Natural killer cell (primary cell): ENCODE results near the gene ARID1A. TPM values are rescaled to one million over a fixed set of nuclear protein-coding genes. Genes with fewer than 3 reads are reported as not detected.
A peak's percentile ranks its signal among the peaks of the same experiment; 100 is the strongest.

Experiments used
- ATAC-seq, 3 donors: fragments of 150-1000 bp in 2 of 3; fragments of 200-7000 bp in 1 of 3; cut with Tn5 transposase; 1 replicate in 1 of 3; 2 replicates in 2 of 3; pipeline ENCODE4 v1.10.0; 2021; ENCODE audit warnings: mild to moderate bottlenecking in 2 of 3, moderate library complexity in 2 of 3
- DNase-seq, 2 donors: peaks; one replicate each; pipeline versions ENCODE4 v3.0.0 to v3.0.0-alpha.2; 2013 to 2021; ENCODE audit warnings: mixed read lengths in 1 of 2
- H3K27ac ChIP-seq: one replicate; pipeline ENCODE4 v1.5.1; 2013; ENCODE audit warnings: mild to moderate bottlenecking, low read length
- H3K27me3 ChIP-seq: one replicate; pipeline ENCODE4 v1.6.1; 2013; ENCODE audit warnings: low read length; ENCODE audit not compliant: control insufficient read depth, insufficient read depth
- H3K36me3 ChIP-seq: one replicate; pipeline ENCODE4 v1.6.1; 2013; ENCODE audit warnings: low read length; ENCODE audit not compliant: control insufficient read depth, insufficient read depth
- H3K4me1 ChIP-seq: one replicate; pipeline ENCODE4 v1.6.1; 2013; ENCODE audit warnings: low read length; ENCODE audit not compliant: control insufficient read depth, insufficient read depth
- H3K4me3 ChIP-seq: one replicate; pipeline ENCODE4 v1.5.1; 2013; ENCODE audit warnings: low read length
- H3K9me3 ChIP-seq: one replicate; pipeline ENCODE4 v1.6.1; 2013; ENCODE audit warnings: low read length; ENCODE audit not compliant: control insufficient read depth, insufficient read depth
- H3K27ac Mint-ChIP-seq, 2 donors: one replicate each; pipeline ENCODE4 v1.8.0; 2022; ENCODE audit warnings: mild to moderate bottlenecking in 2 of 2, mixed read lengths in 2 of 2, moderate library complexity in 1 of 2
- H3K27me3 Mint-ChIP-seq, 2 donors: one replicate each; pipeline ENCODE4 v1.8.0; 2022; ENCODE audit warnings: low read depth in 2 of 2, mixed read lengths in 2 of 2
- H3K36me3 Mint-ChIP-seq: one replicate; pipeline ENCODE4 v1.8.0; 2022; ENCODE audit warnings: mixed read lengths
- H3K4me1 Mint-ChIP-seq, 2 donors: one replicate each; pipeline ENCODE4 v1.8.0; 2022; ENCODE audit warnings: mixed read lengths in 2 of 2
- H3K4me3 Mint-ChIP-seq: one replicate; pipeline ENCODE4 v1.8.0; 2022; ENCODE audit warnings: mild to moderate bottlenecking, moderate library complexity, mixed read lengths
- H3K9me3 Mint-ChIP-seq, 2 donors: one replicate each; pipeline ENCODE4 v1.8.0; 2022; ENCODE audit warnings: mixed read lengths in 2 of 2
- WGBS: methylation state at CpG from one replicate; pipeline ENCODE4 v1.1.7; 2013; ENCODE audit warnings: missing lambda C conversion rate; ENCODE audit not compliant: insufficient coverage; 5-methylcytosine and 5-hydroxymethylcytosine counted together
- intact Hi-C: fragments of 100-400 bp; cut with micrococcal nuclease; formaldehyde crosslinking; loops from one replicate; pipeline ENCODE4 v1.14.2; 2022
- total RNA-seq, 4 donors: library from RNA; stranded (reverse); fragments of 120-200 nt in 1 of 4; gene quantifications; one replicate each; pipeline versions ENCODE4 v1.2.3 to v1.2.4, GENCODE V29; 2013 to 2022
- TF ChIP-seq, protein P1 (sequence below): fragments of 200-600 bp; IDR thresholded peaks from one replicate; pipeline ENCODE4 v1.8.0; 2022; ENCODE audit warnings: antibody characterized with exemption

The ARID1A gene
- total RNA-seq, 3 donors from 2014 or later (not counting 1 experiment from before 2014, with no cell fraction given) = 199 to 214 (median 202) TPM

DNA sequence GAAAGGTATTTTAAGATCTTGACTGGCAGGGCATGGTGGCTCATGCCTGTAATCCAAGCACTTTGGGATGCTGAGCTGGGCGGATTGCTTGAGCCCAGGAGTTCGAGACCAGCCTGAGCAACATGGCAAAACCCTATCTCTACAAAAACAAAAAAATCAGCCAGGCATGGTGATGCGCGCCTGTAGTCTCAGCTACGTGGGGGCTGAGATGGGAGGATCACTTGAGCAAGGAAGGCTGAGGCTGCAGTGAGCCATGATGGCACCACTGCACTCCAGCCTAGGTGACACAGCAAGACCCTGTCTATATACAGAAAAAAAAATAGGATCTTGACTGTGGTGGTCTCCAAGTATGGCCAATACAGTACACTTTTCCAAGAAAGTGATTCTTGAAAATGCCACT lies 16.0 kb downstream of the ARID1A start:
- no peak overlapping the region for H3K4me3 ChIP-seq
- peaks cover 36% of the 10 kb centered on the region for H3K4me1 ChIP-seq
- ATAC-seq = no peak
- no peak for DNase-seq
- Mint-ChIP-seq H3K36me3 (no peaks in the 10 kb centered on the region), H3K4me3 (no peak overlapping the region), H3K9me3 (no peaks in the 10 kb centered on the region), H3K4me1 (peaks cover 74 to 85% of the 10 kb centered on the region in 2 donors), H3K27ac (peak overlapping the region; percentile 67 to 75), H3K27me3 (no peaks in the 10 kb centered on the region)
- no peaks in the 10 kb centered on the region for H3K9me3 ChIP-seq
- TF ChIP-seq, protein P1, sequence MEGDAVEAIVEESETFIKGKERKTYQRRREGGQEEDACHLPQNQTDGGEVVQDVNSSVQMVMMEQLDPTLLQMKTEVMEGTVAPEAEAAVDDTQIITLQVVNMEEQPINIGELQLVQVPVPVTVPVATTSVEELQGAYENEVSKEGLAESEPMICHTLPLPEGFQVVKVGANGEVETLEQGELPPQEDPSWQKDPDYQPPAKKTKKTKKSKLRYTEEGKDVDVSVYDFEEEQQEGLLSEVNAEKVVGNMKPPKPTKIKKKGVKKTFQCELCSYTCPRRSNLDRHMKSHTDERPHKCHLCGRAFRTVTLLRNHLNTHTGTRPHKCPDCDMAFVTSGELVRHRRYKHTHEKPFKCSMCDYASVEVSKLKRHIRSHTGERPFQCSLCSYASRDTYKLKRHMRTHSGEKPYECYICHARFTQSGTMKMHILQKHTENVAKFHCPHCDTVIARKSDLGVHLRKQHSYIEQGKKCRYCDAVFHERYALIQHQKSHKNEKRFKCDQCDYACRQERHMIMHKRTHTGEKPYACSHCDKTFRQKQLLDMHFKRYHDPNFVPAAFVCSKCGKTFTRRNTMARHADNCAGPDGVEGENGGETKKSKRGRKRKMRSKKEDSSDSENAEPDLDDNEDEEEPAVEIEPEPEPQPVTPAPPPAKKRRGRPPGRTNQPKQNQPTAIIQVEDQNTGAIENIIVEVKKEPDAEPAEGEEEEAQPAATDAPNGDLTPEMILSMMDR = no peak
- H3K36me3 ChIP-seq = peaks cover 29% of the 10 kb centered on the region
- no peak overlapping the region for H3K27ac ChIP-seq
- 96% methylated on average over 5 of the region's 5 CpGs for WGBS
- intact Hi-C loops = no loop called here
- no peaks in the 10 kb centered on the region for H3K27me3 ChIP-seq

DNA sequence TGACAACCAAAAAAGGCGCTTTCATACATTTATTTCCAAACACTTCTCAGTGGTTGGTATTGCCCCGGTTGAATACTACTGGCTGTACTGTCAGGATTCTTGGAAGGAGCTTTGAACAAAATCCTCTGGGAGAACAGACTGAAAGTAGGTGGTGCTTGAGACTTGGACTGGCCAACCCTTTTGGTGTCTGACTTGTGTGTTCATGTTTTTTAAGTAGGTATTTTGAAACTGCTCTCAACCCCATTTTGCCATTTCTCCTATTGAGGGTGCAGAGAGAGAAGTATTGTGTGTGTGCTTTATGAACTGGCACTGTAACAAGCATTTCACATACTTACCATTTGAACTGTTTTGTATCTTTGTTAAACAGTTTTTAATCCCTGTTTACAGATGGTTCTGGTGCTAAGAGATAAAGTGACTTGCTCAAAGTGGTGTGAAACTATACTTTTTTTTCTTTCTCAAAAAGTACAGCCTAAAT lies 21.2 kb downstream of the ARID1A start:
- no peak for DNase-seq
- Histone ChIP-seq H3K4me3 (no peak overlapping the region), H3K27ac (no peak overlapping the region), H3K27me3 (no peaks in the 10 kb centered on the region), H3K4me1 (peaks cover 52% of the 10 kb centered on the region), H3K36me3 (peaks cover 7% of the 10 kb centered on the region), H3K9me3 (no peaks in the 10 kb centered on the region)
- H3K4me3 Mint-ChIP-seq = peak overlapping the region; percentile 59
- H3K4me1 Mint-ChIP-seq = peaks cover 88 to 91% of the 10 kb centered on the region in 2 donors
- no peaks in the 10 kb centered on the region for H3K27me3 Mint-ChIP-seq
- ATAC-seq = no peak
- no peaks in the 10 kb centered on the region for H3K36me3 Mint-ChIP-seq
- H3K9me3 Mint-ChIP-seq = no peaks in the 10 kb centered on the region
- 64% methylated on average over 1 of the region's 2 CpGs for WGBS
- intact Hi-C loops = no loop called here
- peak overlapping the region; percentile 68 to 75 for H3K27ac Mint-ChIP-seq
- TF ChIP-seq, protein P1 = no peak

DNA sequence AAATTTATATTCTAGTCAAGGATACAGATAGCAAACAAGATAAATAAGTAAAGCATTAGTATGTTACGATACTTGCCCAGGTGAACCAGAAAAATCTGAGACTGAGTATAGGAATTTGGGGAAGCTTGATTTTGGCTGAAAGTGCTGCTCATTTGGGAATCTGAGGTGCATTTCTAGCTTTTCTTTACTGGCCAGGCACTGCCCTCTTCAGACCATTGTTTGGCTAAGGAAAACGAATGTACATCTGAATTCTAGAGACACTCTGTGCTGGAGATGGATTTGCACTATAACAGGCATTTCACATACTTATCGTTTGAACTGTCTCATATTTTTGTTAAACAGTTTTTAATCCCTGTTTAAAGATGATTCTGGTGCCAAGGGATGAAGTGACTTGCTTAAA lies 23.4 kb downstream of the ARID1A start:
- peak overlapping the region; percentile 53 to 75 for H3K27ac Mint-ChIP-seq
- H3K27me3 Mint-ChIP-seq = no peaks in the 10 kb centered on the region
- TF ChIP-seq, protein P1 = no peak
- Histone ChIP-seq H3K4me3 (no peak overlapping the region), H3K36me3 (peaks cover 2% of the 10 kb centered on the region), H3K9me3 (no peaks in the 10 kb centered on the region), H3K4me1 (peaks cover 56% of the 10 kb centered on the region), H3K27ac (no peak overlapping the region), H3K27me3 (no peaks in the 10 kb centered on the region)
- H3K36me3 Mint-ChIP-seq = no peaks in the 10 kb centered on the region
- no peaks in the 10 kb centered on the region for H3K9me3 Mint-ChIP-seq
- no peak for DNase-seq
- H3K4me1 Mint-ChIP-seq = peaks cover 88 to 91% of the 10 kb centered on the region in 2 donors
- intact Hi-C loops = no loop called here
- WGBS = 71% methylated on average over 2 of the region's 3 CpGs
- no peak for ATAC-seq
- peak overlapping the region; percentile 15 for H3K4me3 Mint-ChIP-seq
